H1 (cell line): Measurements from ENCODE around the gene FOXC1. TPM values are rescaled to one million over a fixed set of nuclear protein-coding genes. Genes with fewer than 3 reads are reported as not detected.

Experiments
- SUZ12 ChIP-seq: fragments of 200-600 bp; sonication (generic); IDR thresholded peaks from 2 replicates; pipeline ENCODE4 v1.6.1; 2012; ENCODE audit warnings: mild to moderate bottlenecking, inconsistent platforms, low read length, moderate library complexity, mixed read lengths
- YY1 ChIP-seq: IDR thresholded peaks from 2 replicates; pipeline ENCODE4 v1.6.1; 2011; ENCODE audit warnings: low read depth, mild to moderate bottlenecking, low read length
- polyA plus RNA-seq, 7 experiments: library from polyadenylated mRNA; depleted of rRNA in 3 of 7; stranded (reverse) in 5 of 7; unstranded in 2 of 7; fragments of >200 nt in 5 of 7; fragments of 200-250 nt in 2 of 7; gene quantifications; 1 replicate in 5 of 7; 2 replicates in 1 of 7; 4 replicates in 1 of 7; pipeline versions ENCODE4 v1.2.1 to v1.2.3, GENCODE V29; 2011 to 2013; ENCODE audit warnings: missing spikeins in 2 of 7, mixed read lengths in 2 of 7
- total RNA-seq: library from RNA; stranded (reverse); fragmentation: NEBNext Ultra II Directional; extraction: Animal tissue kit (Norgen Biotek cat#: 25700); gene quantifications from 2 replicates; pipeline ENCODE4 v1.2.1, GENCODE V29; 2021

Gene FOXC1
- total and polyA plus RNA-seq, 2 of the 8 experiments (the other 6 are each of a cell fraction or from before 2014, with no cell fraction given): 0.22 TPM; not detected in 1

GRCh38 chr6:1593286-1593957 lies 16.3 kb upstream of the FOXC1 start (continued):
- TF ChIP-seq SUZ12: no peak
- no peak for TF ChIP-seq YY1
